HepG2 (cell line): ENCODE data around the gene SLC22A7. TPM values are rescaled to one million over a fixed set of nuclear protein-coding genes. Genes with fewer than 3 reads are reported as not detected.

ENCODE experiments used
- BORCS8-MEF2B ChIP-seq: sonication (generic); formaldehyde crosslinking; IDR thresholded peaks from 2 replicates; pipeline ENCODE4 v1.8.0; 2022; ENCODE audit warnings: mild to moderate bottlenecking, missing genetic modification reagents
- FOSL2 ChIP-seq: sonication (generic); formaldehyde crosslinking; IDR thresholded peaks from 2 replicates; pipeline ENCODE4 v1.4.0; 2020; ENCODE audit warnings: missing genetic modification reagents
- FOXK1 ChIP-seq: sonication (generic); formaldehyde crosslinking; IDR thresholded peaks from 2 replicates; pipeline ENCODE4 v1.4.0; 2020; ENCODE audit warnings: low read depth, missing genetic modification reagents, borderline replicate concordance
- HDAC6 ChIP-seq: fragments of 200-600 bp; sonication (generic); IDR thresholded peaks from 2 replicates; pipeline ENCODE4 v1.7.0; 2017; ENCODE audit warnings: mild to moderate bottlenecking, antibody characterized with exemption, low read length, low read depth
- HOXA5 ChIP-seq: sonication (generic); formaldehyde crosslinking; IDR thresholded peaks from 2 replicates; pipeline ENCODE4 v1.4.0; 2020; ENCODE audit warnings: missing genetic modification reagents
- MED13 ChIP-seq: sonication (generic); formaldehyde crosslinking; IDR thresholded peaks from 2 replicates; pipeline ENCODE4 v1.5.0; 2020; ENCODE audit warnings: missing genetic modification reagents
- MTA3 ChIP-seq: sonication (generic); formaldehyde crosslinking; IDR thresholded peaks from 2 replicates; pipeline ENCODE4 v1.4.0; 2020; ENCODE audit warnings: missing genetic modification reagents
- PPARG ChIP-seq: conservative IDR thresholded peaks from 2 replicates; pipeline ENCODE4 v1.6.1; 2016; ENCODE audit warnings: missing biosample characterization, missing genetic modification reagents
- RARG ChIP-seq: sonication (generic); formaldehyde crosslinking; IDR thresholded peaks from 2 replicates; pipeline ENCODE4 v1.4.0; 2020; ENCODE audit warnings: low read depth, mild to moderate bottlenecking, missing genetic modification reagents
- ZBTB38 ChIP-seq: sonication (generic); formaldehyde crosslinking; IDR thresholded peaks from 2 replicates; pipeline ENCODE4 v1.5.1; 2020; ENCODE audit warnings: mild to moderate bottlenecking, missing genetic modification reagents
- ZFAT ChIP-seq: sonication (generic); formaldehyde crosslinking; conservative IDR thresholded peaks from 2 replicates; pipeline ENCODE4 v1.8.1; 2023; ENCODE audit warnings: missing genetic modification reagents, inconsistent platforms
- ZFYVE20 ChIP-seq: sonication (generic); formaldehyde crosslinking; IDR thresholded peaks from 2 replicates; pipeline ENCODE4 v1.8.0; 2023; ENCODE audit warnings: low read depth, mild to moderate bottlenecking, moderate library complexity, missing genetic modification reagents, borderline replicate concordance
- ZIK1 ChIP-seq: sonication (generic); formaldehyde crosslinking; IDR thresholded peaks from 2 replicates; pipeline ENCODE4 v1.5.0; 2020; ENCODE audit warnings: mild to moderate bottlenecking, low read depth, missing genetic modification reagents, borderline replicate concordance
- ZNF460 ChIP-seq: sonication (generic); formaldehyde crosslinking; IDR thresholded peaks from 2 replicates; pipeline ENCODE4 v1.5.1; 2020; ENCODE audit warnings: missing genetic modification reagents, mild to moderate bottlenecking, borderline replicate concordance
- ZNF557 ChIP-seq: sonication (generic); formaldehyde crosslinking; IDR thresholded peaks from 2 replicates; pipeline ENCODE4 v1.4.0; 2020; ENCODE audit warnings: missing genetic modification reagents
- ZNF562 ChIP-seq: sonication (generic); formaldehyde crosslinking; IDR thresholded peaks from 2 replicates; pipeline ENCODE4 v1.8.0; 2022; ENCODE audit warnings: missing genetic modification reagents, borderline replicate concordance
- ZNF614 ChIP-seq: IDR thresholded peaks from 2 replicates; pipeline ENCODE4 v1.6.1; 2018; ENCODE audit warnings: missing biosample characterization, missing genetic modification reagents, inconsistent platforms, borderline replicate concordance
- ZNF747 ChIP-seq: sonication (generic); formaldehyde crosslinking; IDR thresholded peaks from 2 replicates; pipeline ENCODE4 v1.8.1; 2023; ENCODE audit warnings: missing genetic modification reagents, mild to moderate bottlenecking, borderline replicate concordance
- ZNF761 ChIP-seq: sonication (generic); formaldehyde crosslinking; conservative IDR thresholded peaks from 2 replicates; pipeline ENCODE4 v1.4.0; 2020; ENCODE audit warnings: mild to moderate bottlenecking, missing genetic modification reagents
- ZNF781 ChIP-seq: sonication (generic); formaldehyde crosslinking; IDR thresholded peaks from 2 replicates; pipeline ENCODE4 v1.5.1; 2020; ENCODE audit warnings: borderline replicate concordance, mild to moderate bottlenecking, missing genetic modification reagents; ENCODE audit errors: not compliant biosample characterization
- ZNF883 ChIP-seq: sonication (generic); formaldehyde crosslinking; IDR thresholded peaks from 2 replicates; pipeline ENCODE4 v1.5.1; 2020; ENCODE audit warnings: mild to moderate bottlenecking, missing genetic modification reagents; ENCODE audit errors: not compliant biosample characterization
- ZSCAN25 ChIP-seq: sonication (generic); formaldehyde crosslinking; IDR thresholded peaks from 2 replicates; pipeline ENCODE4 v1.8.0; 2022; ENCODE audit warnings: mild to moderate bottlenecking, missing genetic modification reagents
- polyA plus RNA-seq, 8 experiments: library from polyadenylated mRNA; depleted of rRNA in 3 of 8; stranded (reverse) in 7 of 8; unstranded in 1 of 8; fragments of >200 nt; fragmentation: Illumina TruSeq in 4 of 8; extraction: Trizol in 4 of 8; gene quantifications; 2 replicates each; pipeline versions ENCODE4 v1.2.1 to v1.2.3, GENCODE V29; 2011 to 2016; ENCODE audit warnings: low read depth in 4 of 8, missing spikeins in 1 of 8, mixed read lengths in 1 of 8; ENCODE audit not compliant: insufficient read depth in 1 of 8
- total RNA-seq, 5 experiments: library from RNA; depleted of rRNA; stranded (reverse); fragments of >200 nt; fragmentation: Illumina TruSeq; extraction: Trizol; gene quantifications; 2 replicates each; pipeline ENCODE4 v1.2.3, GENCODE V29; 2016; ENCODE audit warnings: low read depth in 1 of 5
- TF ChIP-seq, protein P1 (sequence below): IDR thresholded peaks from 2 replicates; pipeline ENCODE4 v1.6.1; 2018; ENCODE audit warnings: missing genetic modification reagents, mild to moderate bottlenecking, missing compliant biosample characterization
- TF ChIP-seq, protein P2 (sequence below): sonication (generic); formaldehyde crosslinking; IDR thresholded peaks from 2 replicates; pipeline ENCODE4 v1.4.0; 2020; ENCODE audit warnings: missing genetic modification reagents, borderline replicate concordance
- TF ChIP-seq, protein P3 (sequence below): IDR thresholded peaks from 2 replicates; pipeline ENCODE4 v1.6.1; 2012; ENCODE audit warnings: inconsistent platforms
- TF ChIP-seq, protein P4 (sequence below): sonication (generic); formaldehyde crosslinking; IDR thresholded peaks from 2 replicates; pipeline ENCODE4 v1.5.1; 2020; ENCODE audit warnings: missing genetic modification reagents, mild to moderate bottlenecking, borderline replicate concordance

SLC22A7 gene
- total and polyA plus RNA-seq, 2 of the 13 experiments (the other 11 are each of a cell fraction or from before 2014, with no cell fraction given): 5.3 to 22.6 TPM

DNA sequence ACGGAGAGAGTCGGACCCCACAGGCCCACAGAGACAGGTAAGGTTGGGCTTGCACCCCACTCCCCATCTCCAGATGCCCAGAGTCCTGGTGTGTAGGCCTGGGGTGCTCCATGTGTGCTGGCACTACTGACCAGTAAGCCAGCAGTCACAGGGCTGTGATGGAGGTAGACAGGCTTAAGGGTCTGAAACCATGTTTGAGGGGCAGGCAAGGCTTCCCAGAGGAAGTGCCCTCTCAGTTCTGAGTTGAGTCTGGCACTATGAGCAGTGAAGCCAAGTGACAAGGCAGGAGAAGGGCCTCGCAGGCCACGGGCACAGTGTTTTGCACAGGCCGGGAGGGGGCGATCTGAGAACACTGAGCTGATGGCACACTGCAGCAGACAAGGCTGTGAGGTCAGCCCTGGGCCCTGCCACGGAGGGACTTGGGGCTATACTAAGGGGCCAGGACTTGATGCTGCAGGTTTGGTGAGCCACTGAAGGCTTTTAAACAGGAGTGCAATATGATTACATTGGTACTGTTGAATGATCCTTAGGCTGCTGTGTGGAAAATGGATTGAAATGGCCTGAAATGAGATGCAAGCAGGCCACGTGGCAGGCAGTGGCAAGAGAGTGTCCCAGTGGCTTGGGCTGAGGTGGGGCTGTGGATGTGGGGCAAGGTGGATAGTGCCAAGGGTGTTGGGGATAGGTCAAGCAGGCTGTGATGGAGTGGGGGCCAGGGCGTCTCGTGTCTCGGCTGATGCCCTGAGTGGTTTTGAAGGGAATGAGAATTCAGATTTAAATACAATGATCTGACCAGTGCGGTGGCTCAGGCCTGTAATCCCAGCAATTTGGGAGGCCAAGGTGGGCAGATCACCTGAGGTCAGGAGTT is 34.5 kb upstream of the SLC22A7 start (continued):
- TF ChIP-seq, protein P1, sequence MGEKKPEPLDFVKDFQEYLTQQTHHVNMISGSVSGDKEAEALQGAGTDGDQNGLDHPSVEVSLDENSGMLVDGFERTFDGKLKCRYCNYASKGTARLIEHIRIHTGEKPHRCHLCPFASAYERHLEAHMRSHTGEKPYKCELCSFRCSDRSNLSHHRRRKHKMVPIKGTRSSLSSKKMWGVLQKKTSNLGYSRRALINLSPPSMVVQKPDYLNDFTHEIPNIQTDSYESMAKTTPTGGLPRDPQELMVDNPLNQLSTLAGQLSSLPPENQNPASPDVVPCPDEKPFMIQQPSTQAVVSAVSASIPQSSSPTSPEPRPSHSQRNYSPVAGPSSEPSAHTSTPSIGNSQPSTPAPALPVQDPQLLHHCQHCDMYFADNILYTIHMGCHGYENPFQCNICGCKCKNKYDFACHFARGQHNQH (CRISPR knock-in tag): peak; percentile 92
- TF ChIP-seq FOSL2 (CRISPR knock-in tag): peak; percentile 70
- peak; percentile 72; the same call in 1 of the 2 replicates for TF ChIP-seq ZNF747 (CRISPR knock-in tag)
- TF ChIP-seq PPARG: no peak
- TF ChIP-seq ZNF460: no peak
- no peak for TF ChIP-seq MTA3 (CRISPR knock-in tag)
- TF ChIP-seq BORCS8-MEF2B (CRISPR knock-in tag): peak; percentile 91; the same call in 1 of the 2 replicates
- TF ChIP-seq ZBTB38 (CRISPR knock-in tag): peak; percentile 71
- TF ChIP-seq ZFYVE20: no peak
- no peak for TF ChIP-seq ZFAT (CRISPR knock-in tag)
- TF ChIP-seq ZSCAN25: peak; percentile 78
- TF ChIP-seq HDAC6: no peak
- peak; percentile 70; the same call in 1 of the 2 replicates for TF ChIP-seq ZNF761 (CRISPR knock-in tag)
- TF ChIP-seq, protein P2, sequence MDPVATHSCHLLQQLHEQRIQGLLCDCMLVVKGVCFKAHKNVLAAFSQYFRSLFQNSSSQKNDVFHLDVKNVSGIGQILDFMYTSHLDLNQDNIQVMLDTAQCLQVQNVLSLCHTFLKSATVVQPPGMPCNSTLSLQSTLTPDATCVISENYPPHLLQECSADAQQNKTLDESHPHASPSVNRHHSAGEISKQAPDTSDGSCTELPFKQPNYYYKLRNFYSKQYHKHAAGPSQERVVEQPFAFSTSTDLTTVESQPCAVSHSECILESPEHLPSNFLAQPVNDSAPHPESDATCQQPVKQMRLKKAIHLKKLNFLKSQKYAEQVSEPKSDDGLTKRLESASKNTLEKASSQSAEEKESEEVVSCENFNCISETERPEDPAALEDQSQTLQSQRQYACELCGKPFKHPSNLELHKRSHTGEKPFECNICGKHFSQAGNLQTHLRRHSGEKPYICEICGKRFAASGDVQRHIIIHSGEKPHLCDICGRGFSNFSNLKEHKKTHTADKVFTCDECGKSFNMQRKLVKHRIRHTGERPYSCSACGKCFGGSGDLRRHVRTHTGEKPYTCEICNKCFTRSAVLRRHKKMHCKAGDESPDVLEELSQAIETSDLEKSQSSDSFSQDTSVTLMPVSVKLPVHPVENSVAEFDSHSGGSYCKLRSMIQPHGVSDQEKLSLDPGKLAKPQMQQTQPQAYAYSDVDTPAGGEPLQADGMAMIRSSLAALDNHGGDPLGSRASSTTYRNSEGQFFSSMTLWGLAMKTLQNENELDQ (CRISPR knock-in tag): no peak
- no peak for TF ChIP-seq ZNF557
- no peak for TF ChIP-seq ZIK1
- TF ChIP-seq FOXK1 (CRISPR knock-in tag): peak; percentile 55; the same call in 1 of the 2 replicates
- no peak for TF ChIP-seq HOXA5 (CRISPR knock-in tag)
- TF ChIP-seq ZNF781: no peak
- no peak for TF ChIP-seq MED13 (CRISPR knock-in tag)
- TF ChIP-seq, protein P3, sequence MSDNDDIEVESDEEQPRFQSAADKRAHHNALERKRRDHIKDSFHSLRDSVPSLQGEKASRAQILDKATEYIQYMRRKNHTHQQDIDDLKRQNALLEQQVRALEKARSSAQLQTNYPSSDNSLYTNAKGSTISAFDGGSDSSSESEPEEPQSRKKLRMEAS: no peak
- peak; percentile 63; the same call in 1 of the 2 replicates for TF ChIP-seq ZNF614 (CRISPR knock-in tag)
- TF ChIP-seq RARG (CRISPR knock-in tag): no peak
- TF ChIP-seq, protein P4, sequence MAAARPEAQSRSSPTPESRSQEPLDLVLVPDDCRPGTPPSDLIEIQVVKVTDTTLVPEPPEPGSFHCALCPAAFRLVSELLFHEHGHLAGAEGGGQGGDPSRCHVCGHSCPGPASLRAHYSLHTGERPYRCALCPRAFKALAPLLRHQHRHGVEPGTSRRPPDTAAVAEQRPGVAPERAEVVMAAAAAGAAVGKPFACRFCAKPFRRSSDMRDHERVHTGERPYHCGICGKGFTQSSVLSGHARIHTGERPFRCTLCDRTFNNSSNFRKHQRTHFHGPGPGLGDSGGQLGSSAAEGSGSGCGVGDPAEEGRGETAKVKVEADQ (CRISPR knock-in tag): peak; percentile 49; the same call in 1 of the 2 replicates
- no peak for TF ChIP-seq ZNF562 (CRISPR knock-in tag)
- peak; percentile 47 for TF ChIP-seq ZNF883 (CRISPR knock-in tag)
